GM21447 (cell line): ENCODE measurements around the gene SPRED2.

ENCODE experiments used
- ATAC-seq: cut with Tn5 transposase; IDR thresholded peaks from one replicate; pipeline ENCODE4 v1.9.1; 2021; ENCODE audit not compliant: unreplicated experiment

SPRED2 gene

DNA sequence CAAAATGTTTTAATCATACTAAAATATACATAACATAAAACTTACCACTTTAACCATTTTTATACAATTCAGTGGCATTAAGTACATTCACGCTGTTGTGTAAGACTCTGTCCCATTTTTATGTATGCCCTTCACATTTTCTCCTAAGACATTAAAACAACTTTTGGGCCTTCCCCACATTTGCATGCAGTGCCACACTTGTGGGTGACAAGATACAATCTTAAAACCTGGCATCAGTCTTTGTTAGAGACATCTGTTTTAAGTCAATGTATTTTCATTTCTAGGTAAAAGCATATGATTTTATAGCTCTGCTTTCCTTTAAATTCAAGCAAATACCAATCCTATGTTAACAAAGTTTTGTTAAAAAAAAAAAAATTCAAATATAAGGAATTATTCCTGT is 17.3 kb downstream of the SPRED2 start:
- no peak for ATAC-seq

DNA sequence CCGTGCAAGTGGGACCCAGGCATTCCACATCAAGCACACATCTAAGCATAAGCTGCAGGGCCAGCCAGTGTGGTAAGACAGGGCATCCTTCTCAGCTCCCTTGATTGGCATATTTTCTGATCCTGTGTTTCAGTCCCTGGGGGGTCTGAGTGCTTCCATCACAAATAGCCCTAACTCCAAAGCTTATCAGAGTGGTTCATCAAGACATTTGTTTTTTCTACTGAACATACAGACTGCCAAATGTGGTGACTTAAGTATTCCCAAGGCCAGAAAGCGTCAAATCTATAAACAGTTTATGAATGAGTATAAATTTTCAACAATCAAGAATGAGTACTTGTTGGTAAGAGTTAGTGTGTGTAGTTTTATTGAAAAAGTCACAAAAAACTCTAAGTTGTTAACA is 18.8 kb downstream of the SPRED2 start:
- ATAC-seq = no peak

DNA sequence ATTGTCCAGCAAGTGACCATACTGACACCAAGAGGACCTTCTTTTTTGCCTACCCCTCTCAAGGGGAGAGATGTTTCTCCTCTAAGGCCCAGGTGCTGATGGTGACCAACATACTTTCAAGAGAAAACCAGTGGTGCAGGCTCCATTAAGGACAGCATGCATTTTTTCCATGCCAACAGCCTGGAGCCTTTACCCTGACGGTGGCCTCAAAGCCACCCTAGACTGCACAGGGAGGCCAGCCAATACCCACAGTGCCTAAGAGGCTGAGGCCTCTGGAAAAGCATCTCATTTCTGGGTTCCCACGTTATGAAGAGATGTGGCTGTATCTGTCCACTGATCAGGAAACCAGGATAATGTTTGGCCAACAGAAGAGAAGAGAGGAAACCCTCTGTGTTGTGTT is 19.3 kb downstream of the SPRED2 start:
- ATAC-seq = no peak

DNA sequence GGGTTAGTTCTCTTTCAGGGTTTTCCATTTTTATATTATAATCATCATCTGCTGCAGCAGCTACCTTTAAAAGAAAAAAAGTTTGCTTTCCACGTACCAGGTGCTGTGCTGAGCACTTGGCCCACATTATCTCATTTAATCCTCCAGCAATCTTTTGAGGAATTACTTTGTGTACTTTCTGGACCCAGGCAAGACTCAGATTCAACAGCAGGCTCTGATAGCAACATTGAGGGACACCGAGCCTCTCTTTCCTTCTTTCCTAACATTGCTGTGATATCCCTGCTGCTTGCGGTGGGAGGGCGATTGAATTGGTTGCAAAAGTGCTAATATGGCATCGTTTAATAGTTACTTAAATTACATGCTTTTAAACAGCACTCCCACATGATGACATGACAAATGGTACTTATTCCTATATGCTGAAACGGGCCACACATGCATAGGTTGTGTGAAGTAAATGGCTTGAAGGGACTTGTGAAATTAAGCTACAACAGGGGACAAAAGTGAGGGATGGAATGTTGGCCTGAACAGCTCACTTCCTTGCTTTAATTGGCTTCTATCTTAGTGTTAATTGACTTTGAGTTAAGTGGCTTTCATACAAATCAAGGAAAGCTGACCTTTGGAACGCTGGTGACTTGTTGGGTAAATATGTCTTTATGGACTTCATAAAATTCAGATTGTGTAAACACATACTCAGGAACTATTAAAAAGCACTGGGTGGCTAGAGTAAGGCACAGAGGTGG is 21.2 kb downstream of the SPRED2 start:
- ATAC-seq = no peak

DNA sequence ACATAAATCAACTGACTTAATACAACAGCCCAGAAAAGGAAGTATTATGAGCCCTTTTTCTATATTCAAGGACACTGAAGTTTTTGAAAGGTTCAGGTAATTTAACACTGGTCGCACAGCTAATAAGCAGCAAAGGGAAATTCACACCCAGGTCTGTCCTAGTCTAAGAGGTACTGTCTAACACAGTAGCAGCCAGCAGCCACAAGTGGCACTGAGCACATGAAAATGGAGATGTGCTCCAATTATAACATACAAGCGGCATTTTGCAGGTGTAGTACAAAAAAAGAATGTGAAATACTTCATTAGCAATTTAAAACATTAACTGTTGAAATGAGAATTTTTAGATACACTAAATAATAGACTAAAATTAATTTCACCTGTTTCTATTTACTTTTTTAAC is 23.4 kb downstream of the SPRED2 start:
- ATAC-seq = no peak

DNA sequence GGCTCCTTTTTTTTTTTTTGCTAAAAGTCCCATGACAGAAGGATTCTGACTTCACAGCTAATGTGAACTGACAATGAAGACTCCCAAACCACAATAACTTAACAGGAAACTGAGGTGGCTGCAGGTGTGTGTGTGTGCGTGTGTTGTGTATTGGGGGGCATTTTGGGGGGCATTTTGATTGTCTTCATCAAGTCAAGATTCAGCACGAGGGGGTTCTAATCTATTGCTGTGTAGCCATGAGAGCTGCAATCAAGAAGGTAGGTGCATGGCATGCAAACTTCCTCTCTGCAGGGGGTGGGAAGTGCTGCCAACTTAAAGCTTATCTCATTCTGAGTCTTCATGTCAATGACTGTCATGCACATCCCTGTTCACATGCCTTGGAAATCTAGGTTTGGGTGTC is 25.2 kb downstream of the SPRED2 start:
- no peak for ATAC-seq

DNA sequence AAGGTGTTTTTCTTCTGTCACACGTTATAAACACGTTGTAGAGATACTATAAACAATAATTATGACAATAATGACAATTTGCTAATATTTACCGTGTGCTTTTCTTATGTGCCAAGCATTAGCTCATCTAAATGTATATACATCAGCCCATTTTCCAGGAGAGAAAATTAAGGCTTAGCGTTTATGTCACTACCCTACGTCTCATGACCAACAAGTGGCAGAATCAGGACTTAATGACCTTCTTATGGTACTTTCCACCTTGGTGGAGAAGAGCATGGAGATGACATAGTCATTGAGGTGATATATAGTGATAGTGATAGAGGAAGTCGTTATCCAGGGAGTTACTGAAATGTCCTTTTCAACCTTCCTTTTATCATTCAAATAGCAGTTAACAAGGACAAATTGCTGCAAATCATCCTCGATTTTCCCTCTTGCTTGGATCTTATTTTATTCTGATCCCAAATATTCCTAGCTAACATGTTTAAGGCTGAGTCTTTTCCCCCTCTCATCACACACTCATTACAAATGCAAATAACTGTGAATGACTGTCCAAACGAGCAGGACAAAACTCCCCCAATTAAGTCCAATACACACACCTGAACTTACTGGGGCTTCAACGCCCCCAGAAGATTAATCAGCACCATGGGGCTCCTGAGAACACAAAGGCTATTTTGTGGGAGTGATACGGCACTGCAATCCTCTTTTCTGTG is 27.3 kb downstream of the SPRED2 start:
- ATAC-seq = no peak

DNA sequence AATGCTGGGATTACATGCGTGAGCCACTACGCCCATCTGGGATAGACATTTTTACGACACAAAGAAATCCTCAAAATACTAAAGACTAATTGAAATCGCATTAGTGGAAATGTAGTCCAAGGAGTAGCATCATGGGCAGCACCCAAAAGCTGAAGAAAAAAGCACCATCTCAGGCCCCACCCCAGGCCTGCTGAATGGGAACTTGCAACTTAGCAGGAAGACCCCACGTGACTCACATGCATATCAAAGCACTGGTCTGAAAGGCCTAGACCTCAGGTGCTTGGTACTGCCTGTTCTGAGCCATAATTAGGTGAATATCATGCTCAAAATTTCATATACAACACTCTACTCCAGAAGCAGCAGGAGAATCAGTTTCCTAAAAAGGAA is 28.9 kb downstream of the SPRED2 start:
- ATAC-seq = no peak

DNA sequence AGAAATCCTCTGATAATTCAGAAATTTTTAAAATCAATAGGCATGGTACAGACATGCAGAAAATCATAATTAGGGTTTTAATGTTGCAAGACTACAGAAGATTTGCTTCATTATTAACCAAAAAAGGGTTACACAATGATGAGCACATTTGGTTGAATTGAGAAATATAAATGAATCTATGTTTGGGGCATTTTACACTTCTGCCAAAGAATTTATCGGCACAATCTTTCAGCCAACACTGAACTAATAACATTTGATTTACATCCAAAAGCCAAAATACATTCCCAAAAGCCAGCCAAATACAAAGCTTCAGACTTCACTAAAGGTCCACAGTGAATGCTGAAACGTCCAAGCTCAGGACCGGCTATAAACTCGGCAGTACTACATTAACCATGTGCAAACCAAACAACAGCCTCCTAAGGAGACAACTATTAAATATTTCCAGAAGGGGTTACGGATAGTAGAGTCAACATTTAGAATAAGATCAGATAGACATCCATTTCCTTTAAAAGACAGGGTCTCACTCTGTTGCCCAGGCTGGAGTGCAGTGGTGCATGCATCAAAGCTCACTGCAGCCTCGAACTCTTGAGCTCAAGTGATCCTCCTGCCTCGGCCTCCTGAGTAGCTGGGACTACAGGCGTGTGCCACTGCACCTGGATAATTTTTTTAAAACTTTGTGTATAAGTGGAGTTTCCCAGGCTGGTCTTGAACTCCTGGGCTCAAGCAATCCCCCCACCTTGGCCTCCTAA is 29.4 kb downstream of the SPRED2 start:
- ATAC-seq = no peak

DNA sequence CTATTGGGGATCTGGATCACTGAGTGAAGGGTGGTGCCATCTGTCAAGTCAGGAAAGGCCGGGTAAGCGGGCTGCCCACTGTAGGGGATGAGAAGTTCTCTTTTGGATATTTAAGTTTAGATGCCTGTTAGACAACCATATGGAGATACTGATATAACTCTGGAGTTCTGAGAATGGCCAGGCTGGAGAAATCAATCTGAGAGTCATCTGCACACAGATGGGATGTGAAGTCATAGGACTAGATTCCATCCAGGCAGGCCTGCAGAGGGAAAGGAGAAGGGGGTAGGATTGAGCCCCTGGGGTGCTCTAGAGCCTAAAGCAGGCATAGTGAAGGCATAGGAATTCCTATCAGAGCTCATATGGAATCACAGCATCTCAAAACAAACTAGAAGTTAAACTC is 30.1 kb downstream of the SPRED2 start:
- ATAC-seq = no peak

DNA sequence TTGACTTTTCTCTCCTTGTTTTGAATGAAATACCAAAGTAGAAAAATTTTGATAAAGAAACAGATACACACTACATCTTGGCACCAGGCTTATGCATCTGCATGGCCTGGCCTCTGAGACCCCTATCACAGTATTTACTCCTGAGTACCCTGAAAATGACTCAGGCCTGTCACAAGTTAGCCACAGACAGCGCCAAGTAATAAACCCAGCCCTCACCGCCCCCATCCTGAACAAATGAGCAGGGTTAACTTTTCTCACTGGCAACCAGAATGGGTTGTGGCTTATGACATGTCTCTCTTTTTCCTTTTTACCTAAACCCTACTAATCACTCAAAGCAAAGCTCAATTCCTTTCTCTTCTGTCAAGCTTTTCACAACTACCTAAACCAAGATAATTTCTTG is 35.3 kb downstream of the SPRED2 start:
- no peak for ATAC-seq

DNA sequence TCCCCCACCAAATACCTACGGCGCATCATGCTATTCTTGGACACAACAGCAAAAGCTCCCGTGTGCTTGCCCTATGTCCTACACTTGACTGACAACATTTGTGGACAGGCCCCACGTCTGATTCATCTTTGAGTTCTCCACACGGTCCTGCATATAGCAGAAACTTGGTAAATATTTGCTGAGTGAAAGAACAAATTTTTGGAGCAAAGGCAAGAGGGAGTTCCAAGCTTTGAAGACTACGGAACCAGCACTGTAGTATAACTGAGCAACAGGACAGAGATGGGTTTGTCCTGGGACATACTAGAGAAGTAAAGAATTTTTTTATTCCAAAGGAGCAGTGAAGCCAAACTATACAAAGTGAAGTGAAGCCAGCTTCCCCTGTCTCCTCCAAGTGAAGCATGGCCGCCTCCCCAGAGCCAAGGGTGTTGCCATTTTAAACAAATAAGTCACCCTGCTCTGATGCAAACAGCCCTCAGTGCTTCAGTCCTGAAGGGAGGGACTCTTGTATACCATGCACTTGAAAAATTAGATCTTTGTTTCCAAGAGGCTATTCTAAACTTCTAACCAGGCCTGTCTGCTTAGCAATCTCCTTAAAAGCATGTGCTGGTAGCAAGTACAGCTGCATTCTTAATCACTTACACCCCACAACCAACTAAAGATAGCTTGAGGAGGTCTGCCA is 35.9 kb downstream of the SPRED2 start:
- no peak for ATAC-seq

DNA sequence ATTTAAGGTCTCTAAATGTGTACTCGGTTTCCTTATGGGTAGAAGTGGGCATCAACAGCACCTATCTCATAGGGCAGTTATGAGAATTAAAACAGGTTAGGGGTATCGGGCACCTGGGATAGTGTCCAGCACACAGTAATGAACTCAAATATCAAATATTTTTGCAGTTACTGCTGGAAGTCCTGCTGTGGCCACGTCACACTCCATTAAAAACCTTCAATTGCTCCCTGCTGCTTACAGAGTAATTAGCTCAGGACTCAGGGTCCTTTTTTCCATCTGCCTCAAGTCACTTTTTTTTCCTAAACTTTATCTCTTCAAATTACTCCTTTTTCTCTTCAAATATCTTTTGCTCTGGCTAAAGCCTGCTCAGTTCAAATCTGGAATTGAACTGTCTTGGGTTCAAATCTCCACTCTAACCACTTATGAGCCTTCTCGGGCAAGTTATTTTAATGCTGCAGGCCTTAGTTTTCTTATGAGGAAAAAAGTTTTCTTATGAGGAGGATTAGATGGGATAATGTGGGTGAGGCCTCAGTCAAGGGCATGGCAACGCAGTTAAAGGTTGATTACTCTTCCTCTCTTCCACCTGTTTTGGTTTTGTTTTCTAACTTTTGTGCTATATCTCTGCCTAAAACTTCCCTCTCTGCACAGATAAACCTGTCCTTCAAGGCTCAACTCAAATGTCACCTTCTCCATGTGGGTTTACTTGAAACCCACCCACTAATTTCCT is 36.6 kb downstream of the SPRED2 start:
- no peak for ATAC-seq

DNA sequence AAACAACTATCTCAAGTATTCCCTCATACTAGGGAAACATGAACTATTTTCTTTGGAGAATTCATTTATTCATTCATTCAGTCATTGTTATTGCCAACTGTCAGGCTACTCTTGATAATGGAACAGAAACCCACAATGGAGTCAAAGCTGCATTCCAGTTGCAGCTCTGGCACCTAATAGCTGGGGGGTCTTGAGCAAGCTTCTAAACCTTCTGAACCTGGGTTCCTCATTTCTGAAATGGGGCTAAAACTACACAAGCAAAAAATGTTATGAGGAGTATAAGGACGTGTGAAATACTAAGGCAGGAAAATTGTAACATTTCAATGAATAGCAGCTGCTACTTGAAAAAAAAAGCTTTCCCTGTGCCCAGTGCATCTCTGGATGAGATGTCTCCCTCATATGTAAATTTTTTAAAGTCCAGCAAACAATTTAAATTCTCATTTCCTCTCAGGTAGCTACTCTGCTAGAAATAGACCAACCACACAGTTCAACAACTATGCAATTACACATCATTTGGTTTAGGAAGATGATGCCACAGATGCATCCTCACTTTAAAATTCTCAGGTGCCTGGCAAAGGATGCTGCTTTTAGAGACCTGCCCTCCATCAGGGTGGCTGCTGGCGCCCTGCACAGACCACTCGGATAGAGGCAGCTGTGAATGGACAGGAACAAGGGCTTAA is 38.5 kb downstream of the SPRED2 start:
- peak; percentile 24 for ATAC-seq

DNA sequence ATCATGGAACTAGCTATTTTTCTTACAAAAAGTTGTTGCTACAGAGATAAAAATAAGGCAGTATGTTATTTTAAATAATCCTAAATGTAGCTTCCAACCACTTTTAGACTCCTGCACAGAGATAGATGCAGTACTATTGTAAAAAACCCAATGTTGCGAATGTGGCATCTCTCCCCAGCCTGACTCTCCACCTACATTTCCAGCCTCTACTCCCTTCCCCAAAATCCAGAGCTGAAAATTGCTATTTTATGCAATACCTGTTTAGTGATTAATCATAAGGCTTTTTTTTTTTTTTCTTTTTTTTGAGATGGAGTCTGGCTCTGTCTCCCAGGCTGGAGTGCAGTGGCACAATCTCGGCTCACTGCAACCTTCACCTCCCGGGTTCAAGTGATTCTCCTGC is 39.4 kb downstream of the SPRED2 start:
- ATAC-seq = no peak

DNA sequence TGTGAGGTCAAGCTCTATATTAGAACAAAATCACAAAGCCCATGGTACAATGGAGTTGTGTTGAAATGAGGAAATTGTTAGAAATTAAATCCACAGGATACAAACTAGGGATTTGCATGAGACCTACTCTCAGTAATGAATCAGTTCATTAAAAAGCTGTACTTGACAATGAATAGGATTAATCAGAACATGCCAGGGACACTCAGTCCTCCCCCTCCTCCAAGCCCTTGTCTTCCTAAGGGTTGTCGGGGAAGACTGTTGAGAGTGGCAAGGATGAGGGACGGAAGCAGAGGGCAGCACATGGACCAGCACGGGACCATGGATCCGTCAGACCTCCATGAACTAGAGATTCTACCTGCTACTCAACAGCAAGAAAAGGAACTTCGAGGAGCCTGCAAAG is 39.8 kb downstream of the SPRED2 start:
- no peak for ATAC-seq

DNA sequence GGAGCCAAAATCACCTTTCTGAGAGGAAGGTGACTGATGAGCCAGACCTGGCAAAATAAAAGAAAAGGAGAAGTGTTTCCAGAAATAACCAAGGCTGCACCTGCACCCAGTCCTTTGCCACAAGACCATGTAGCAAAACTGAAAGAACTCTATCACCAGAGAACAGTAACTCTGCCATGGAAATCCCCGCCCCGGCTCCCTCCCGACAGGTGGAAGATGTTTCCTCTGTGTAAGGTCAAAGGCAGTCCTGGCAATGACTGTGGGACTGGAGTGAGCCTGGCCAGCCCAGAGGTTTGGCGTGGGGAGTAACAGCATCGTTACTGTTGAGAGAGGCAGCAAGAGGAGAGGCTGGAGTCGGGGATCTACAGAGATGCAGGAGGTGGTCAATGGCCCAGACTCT is 42.3 kb downstream of the SPRED2 start:
- peak; percentile 81 for ATAC-seq

DNA sequence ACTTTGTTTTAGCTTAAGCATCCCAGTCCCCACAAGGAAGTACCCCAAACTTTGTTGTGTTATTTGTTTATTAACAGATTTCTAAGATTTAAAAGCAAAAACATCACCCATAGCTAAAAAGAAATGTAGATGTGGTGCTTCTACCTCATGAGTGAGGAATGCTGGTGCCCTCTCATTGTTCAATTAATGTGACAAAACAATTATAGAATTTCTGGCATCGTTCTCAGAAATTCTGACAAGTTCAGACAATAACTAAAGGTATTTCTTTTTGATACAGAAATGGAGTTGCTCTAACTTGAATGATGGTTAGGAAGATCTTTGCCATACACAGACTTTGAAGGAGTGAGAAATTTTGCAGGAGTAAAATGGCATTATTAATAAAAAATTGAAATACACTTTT is 42.9 kb downstream of the SPRED2 start:
- ATAC-seq = no peak

DNA sequence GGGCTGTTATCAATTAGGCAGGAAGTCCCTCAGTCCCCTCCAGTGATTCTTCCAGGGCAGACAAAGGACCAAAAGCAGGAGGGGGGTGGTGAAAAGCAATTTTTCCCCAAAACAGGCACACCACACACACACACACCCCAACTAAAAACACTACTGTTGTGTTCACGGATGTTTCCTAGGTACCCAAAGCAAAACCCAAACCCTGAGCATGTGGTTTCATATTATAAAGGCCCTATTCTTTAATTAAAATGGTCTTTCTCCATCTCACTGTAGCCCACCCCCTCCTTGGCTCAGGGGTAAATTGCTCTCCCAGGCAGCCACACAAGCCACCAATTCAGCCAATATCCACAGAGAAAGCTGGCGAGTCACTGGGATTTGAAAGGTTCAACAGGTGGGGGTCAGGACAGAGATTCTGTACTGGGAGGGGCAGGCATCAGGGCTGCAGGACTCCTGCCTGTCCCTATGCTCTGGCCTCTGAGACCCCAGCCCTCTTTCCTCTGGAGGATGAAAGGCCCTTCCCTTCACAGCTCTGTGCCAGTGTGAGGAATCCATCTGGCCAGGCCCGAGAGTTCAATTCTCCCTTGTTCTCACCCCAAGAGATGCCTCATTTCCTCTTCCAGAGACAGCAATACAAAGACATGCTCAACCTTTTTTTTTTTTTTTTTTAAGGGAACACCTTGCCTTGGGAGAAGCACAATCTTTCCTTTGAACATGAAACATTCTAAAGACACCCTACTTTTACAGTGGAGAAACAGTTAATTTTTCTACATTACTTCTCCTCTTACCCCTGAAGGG is 43.6 kb downstream of the SPRED2 start:
- ATAC-seq = no peak
